ENCODE data around the gene SIPA1L3. TPM values are rescaled to one million over a fixed set of nuclear protein-coding genes. Genes with fewer than 3 reads are reported as not detected.

The SIPA1L3 gene
- total RNA-seq, 1 donor from 2014 or later = 63.2 TPM

- H3K4me1 ChIP-seq = no peaks in the 10 kb centered on the region
- no peak for TF ChIP-seq CTCF (IDR thresholded peaks at IDR 0.05)
- no peaks in the 10 kb centered on the region for H3K27me3 ChIP-seq (ENCODE audit: low read depth)
- peaks cover 68% of the 10 kb centered on the region for H3K36me3 ChIP-seq
- ATAC-seq (no peak), DNase-seq (no peak)
- H3K4me3 ChIP-seq = no peak overlapping the region
- no peak overlapping the region for H3K27ac ChIP-seq
- intact Hi-C loops (cut with DNase I) = no loop called here
- H3K9me3 ChIP-seq = no peaks in the 10 kb centered on the region
Measured at GRCh38 chr19:38155453-38155852, 248.4 kb downstream of the SIPA1L3 start.

GRCh38 chr19:38158730-38159129 lies 251.7 kb downstream of the SIPA1L3 start:
- Histone ChIP-seq H3K27ac (no peak overlapping the region), H3K9me3 (peaks cover 9% of the 10 kb centered on the region), H3K4me1 (no peaks in the 10 kb centered on the region), H3K4me3 (no peak overlapping the region), H3K36me3 (peaks cover 65% of the 10 kb centered on the region), H3K27me3 (ENCODE audit: low read depth) (no peaks in the 10 kb centered on the region)
- ATAC-seq (no peak), DNase-seq (no peak)
- intact Hi-C loops (cut with DNase I) = no loop called here
- no peak for TF ChIP-seq CTCF (IDR thresholded peaks at IDR 0.05)

GRCh38 chr19:38162094-38162493 lies 255.1 kb downstream of the SIPA1L3 start:
- Histone ChIP-seq H3K36me3 (peaks cover 70% of the 10 kb centered on the region), H3K4me1 (no peaks in the 10 kb centered on the region), H3K4me3 (no peak overlapping the region), H3K27ac (no peak overlapping the region), H3K9me3 (peaks cover 9% of the 10 kb centered on the region), H3K27me3 (ENCODE audit: low read depth) (no peaks in the 10 kb centered on the region)
- TF ChIP-seq CTCF (IDR thresholded peaks at IDR 0.05) = no peak
- DNase-seq = no peak
- ATAC-seq = no peak
- intact Hi-C loops (cut with DNase I) = no loop called here

GRCh38 chr19:38162632-38163031 lies 255.6 kb downstream of the SIPA1L3 start:
- TF ChIP-seq CTCF (IDR thresholded peaks at IDR 0.05) = no peak

GRCh38 chr19:38163419-38164290 lies 256.6 kb downstream of the SIPA1L3 start:
- Histone ChIP-seq H3K36me3 (peaks cover 85% of the 10 kb centered on the region), H3K27ac (no peak overlapping the region), H3K4me3 (no peak overlapping the region), H3K9me3 (peaks cover 9% of the 10 kb centered on the region), H3K4me1 (no peaks in the 10 kb centered on the region), H3K27me3 (ENCODE audit: low read depth) (no peaks in the 10 kb centered on the region)
- intact Hi-C loops (cut with DNase I) = no loop called here
- DNase-seq = no peak
- no peak for TF ChIP-seq CTCF (IDR thresholded peaks at IDR 0.05)
- no peak for ATAC-seq

More at GRCh38 chr19:38162632-38163031, 255.6 kb downstream of the SIPA1L3 start:
- H3K27ac ChIP-seq = no peak overlapping the region
- H3K4me1 ChIP-seq = no peaks in the 10 kb centered on the region
- peaks cover 9% of the 10 kb centered on the region for H3K9me3 ChIP-seq
- intact Hi-C loops (cut with DNase I) = no loop called here
- H3K4me3 ChIP-seq = no peak overlapping the region
- no peak for ATAC-seq
- peaks cover 74% of the 10 kb centered on the region for H3K36me3 ChIP-seq
- H3K27me3 ChIP-seq (ENCODE audit: low read depth) = no peaks in the 10 kb centered on the region
- DNase-seq = no peak
